A549 (cell line): ENCODE data around the gene SEC31B.

Source experiments
- CTCF ChIP-seq: fragments of >200 bp; sonication (Bioruptor Twin); formaldehyde crosslinking; IDR thresholded peaks from 3 replicates; pipeline ENCODE4 v1.5.1; 2016
- EHMT2 ChIP-seq: fragments of 200-600 bp; sonication (generic); IDR thresholded peaks from 2 replicates; pipeline ENCODE4 v1.6.1; 2016; ENCODE audit warnings: antibody characterized with exemption, low read depth, mild to moderate bottlenecking, moderate library complexity
- EP300 ChIP-seq, 2 experiments: fragments of >200 bp; sonication (Bioruptor Twin); formaldehyde crosslinking; IDR thresholded peaks; 2 replicates in 1 of 2; 3 replicates in 1 of 2; pipeline ENCODE4 v1.6.1; 2016 to 2017
- HDAC2 ChIP-seq: fragments of 200-600 bp; sonication (generic); IDR thresholded peaks from 2 replicates; pipeline ENCODE4 v1.6.1; 2016
- NR3C1 ChIP-seq: fragments of >200 bp; sonication (Bioruptor Twin); formaldehyde crosslinking; IDR thresholded peaks from 3 replicates; pipeline ENCODE4 v1.6.1; 2017
- POLR2A ChIP-seq: IDR thresholded peaks from 2 replicates; pipeline ENCODE4 v1.6.1; 2012; ENCODE audit warnings: mild to moderate bottlenecking, low read length
- RAD21 ChIP-seq, 2 experiments: fragments of >200 bp in 1 of 2; sonication (Bioruptor Twin) in 1 of 2; formaldehyde crosslinking in 1 of 2; IDR thresholded peaks in 1 of 2; conservative IDR thresholded peaks in 1 of 2; 2 replicates in 1 of 2; 3 replicates in 1 of 2; pipeline ENCODE4 v1.6.1; 2012 to 2018; ENCODE audit warnings: inconsistent platforms in 1 of 2
- RFX5 ChIP-seq: fragments of 450-650 bp; IDR thresholded peaks from 2 replicates; pipeline ENCODE4 v1.7.1; 2014; ENCODE audit warnings: antibody characterized with exemption, mild to moderate bottlenecking, moderate library complexity
- TF ChIP-seq, protein P1 (sequence below): fragments of 450-650 bp; IDR thresholded peaks from 2 replicates; pipeline ENCODE4 v1.6.1; 2014; ENCODE audit warnings: antibody characterized with exemption

DNA sequence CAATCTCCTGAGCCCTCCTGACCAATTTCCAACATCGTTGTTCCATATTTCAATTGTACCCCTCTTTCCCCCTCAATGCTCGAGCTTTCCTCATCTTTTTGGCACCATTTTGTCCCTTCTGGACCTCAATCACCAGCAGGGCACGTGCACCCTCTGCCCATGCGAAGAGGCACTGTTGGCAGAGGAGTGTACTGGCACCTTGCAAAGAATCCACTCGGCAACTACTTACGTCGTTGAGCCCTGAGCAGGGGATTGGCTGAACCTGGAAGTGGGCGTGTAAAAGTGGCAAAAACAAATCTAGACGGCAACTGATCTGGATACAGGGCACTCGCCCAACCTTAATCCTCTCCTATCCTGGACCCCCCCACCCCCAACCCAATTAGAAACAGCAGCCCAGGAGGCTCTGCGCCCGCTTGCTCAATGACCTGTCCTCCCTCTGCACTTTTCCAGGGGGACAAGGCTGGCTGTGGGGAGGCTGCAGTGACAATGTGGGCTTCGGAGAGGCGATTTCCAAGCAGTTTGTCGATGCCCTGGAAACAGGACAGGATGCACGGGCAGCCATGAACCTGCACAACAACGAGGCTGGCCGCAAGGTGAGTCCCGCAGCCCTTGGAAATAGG is 38.1 kb downstream of the SEC31B start:
- no peak for TF ChIP-seq EP300 (IDR thresholded peaks at IDR 0.05)
- no peak for TF ChIP-seq RAD21 (conservative IDR thresholded peaks at IDR 0.05 in 1 of 2, IDR thresholded peaks at IDR 0.05 in 1 of 2)
- TF ChIP-seq RFX5 = peak; percentile 99
- TF ChIP-seq EHMT2 = peak; percentile 60; the same call in 1 of the 2 replicates
- TF ChIP-seq POLR2A = no peak
- TF ChIP-seq CTCF = no peak
- TF ChIP-seq NR3C1 = no peak
- no peak for TF ChIP-seq HDAC2
- TF ChIP-seq, protein P1, sequence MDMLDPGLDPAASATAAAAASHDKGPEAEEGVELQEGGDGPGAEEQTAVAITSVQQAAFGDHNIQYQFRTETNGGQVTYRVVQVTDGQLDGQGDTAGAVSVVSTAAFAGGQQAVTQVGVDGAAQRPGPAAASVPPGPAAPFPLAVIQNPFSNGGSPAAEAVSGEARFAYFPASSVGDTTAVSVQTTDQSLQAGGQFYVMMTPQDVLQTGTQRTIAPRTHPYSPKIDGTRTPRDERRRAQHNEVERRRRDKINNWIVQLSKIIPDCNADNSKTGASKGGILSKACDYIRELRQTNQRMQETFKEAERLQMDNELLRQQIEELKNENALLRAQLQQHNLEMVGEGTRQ = peak; percentile 45; the same call in 1 of the 2 replicates
